HG03520 (cell line): ENCODE data around the gene VTA1.
"Not testable (repeated sequence)": the region's sequence is repeated elsewhere in the genome, so short reads cannot be mapped to it uniquely, and the experiment has no call there.

Experiments used
- ATAC-seq: cut with Tn5 transposase; IDR thresholded peaks from one replicate; pipeline ENCODE4 v1.9.1; 2021; ENCODE audit warnings: mild to moderate bottlenecking, moderate library complexity; ENCODE audit not compliant: unreplicated experiment

Gene VTA1

GRCh38 chr6:142223938-142224337, 76.9 kb downstream of the VTA1 start:
- no peak for ATAC-seq

GRCh38 chr6:142225115-142225514, 78.1 kb downstream of the VTA1 start:
- no peak for ATAC-seq

DNA sequence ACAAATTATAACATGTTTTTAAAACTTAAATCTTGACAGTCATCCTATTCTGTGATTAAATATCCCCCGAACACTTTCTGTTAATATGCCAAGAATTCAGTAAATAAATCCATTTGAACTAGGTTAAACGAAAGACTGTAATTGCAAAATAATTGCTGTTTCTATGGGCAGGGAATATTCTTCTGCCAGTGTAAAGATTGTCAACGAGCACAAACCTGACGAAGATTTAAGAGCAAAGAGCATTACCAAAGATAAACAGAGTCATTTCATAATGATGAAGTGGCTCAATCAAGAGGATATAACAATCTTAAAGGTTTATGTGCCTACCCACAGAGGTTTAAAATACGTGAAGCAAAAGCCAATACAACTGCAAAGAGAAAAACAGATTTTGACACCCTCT, 78.5 kb downstream of the VTA1 start:
- no peak for ATAC-seq

DNA sequence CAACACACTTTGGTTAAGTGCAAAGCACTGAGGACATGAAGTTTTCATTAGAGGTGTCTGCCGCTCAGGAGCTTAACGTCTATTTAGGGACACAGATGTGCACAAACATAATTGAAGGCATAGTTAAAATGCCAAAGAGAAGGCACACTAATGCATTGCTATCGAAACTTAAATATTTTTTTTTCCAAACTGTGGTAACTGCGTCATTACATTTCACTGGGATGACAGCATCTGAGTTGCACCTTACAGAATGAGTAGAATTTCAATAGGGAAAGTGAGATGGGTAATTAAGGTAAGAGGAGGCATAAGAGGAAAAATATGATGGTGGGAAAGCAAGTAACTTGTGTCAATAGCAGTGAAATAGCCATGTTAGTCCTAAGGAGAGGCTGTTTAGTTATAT, 79.7 kb downstream of the VTA1 start:
- no peak for ATAC-seq

GRCh38 chr6:142229518-142230270, 82.6 kb downstream of the VTA1 start:
- not testable (repeated sequence) for ATAC-seq

DNA sequence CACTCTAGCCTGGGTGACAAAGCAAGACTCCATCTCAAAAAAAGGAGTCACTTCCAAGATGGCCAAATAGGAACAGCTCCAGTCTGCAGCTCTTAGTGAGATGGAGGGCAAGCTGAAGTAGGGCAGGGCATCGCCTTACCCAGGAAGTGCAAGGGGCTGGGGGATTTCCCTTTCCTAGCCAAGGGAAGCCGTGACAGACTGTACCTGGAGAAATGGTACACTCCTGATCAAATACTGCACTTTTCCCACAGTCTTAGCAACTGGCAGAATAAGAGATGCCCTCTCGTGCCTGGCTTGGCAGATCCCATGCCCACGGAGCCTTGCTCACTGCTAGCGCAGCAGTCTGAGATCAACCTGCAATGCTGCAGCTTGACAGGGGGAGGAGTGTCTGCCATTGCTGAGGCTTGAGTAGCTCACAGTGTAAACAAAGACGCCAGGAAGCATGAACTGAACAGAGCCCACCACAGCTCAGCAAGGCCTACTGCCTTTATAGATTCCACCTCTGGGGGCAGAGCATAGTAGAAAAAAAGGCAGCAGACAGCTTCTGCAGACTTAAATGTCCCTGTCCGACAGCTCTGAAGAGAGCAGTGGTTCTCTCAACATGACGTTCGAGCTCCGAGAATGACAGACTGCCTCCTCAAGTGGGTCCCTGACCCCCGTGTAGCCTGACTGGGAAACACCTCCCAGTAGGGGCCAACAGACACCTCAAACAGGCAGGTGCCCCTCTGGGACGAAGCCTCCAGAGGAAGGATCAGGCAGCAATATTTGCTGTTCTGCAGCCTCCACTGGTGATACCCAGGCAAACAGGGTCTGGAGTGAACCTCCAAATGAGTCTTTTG, 85.4 kb downstream of the VTA1 start:
- ATAC-seq, result not testable (repeated sequence)

GRCh38 chr6:142233945-142234682, 87.1 kb downstream of the VTA1 start:
- no peak for ATAC-seq

GRCh38 chr6:142235272-142235671, 88.2 kb downstream of the VTA1 start:
- ATAC-seq, result no peak

DNA sequence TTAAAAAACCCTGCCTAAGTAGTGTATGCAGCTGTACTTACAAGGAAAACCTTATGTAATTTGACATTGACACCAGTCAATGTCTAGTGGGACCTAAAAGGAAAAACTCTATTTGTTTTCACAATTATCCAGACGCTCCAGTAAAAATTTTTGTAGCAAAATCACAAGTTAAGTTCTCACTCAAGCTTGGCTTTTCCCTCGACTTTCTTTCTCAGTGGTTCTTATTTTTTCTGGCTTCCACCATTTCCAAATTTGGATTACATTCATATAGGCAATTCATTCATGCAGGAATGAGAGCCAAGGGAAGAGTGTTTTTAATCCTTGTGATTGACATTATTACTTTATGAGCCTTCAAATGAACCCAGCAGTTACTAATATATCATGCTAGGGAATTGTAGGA, 88.7 kb downstream of the VTA1 start:
- ATAC-seq, result no peak

DNA sequence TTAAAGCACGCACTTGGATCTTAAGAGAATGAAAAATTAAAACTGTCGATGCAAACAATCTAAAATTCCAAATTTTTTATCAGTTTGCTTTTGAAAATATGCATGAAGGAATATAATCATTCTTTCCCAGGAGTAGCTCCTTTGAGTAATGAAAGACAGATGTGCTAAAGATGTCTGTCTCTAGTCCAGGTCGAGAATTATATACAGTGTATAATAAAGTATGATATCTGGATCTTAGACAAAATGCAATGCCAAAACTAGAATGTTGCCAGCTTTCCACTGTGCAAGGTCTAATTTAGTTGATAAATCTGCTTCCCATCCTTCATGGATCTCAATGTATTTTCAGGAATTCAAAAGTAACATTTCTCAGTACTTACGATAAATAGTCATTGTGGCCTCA, 89.6 kb downstream of the VTA1 start:
- no peak for ATAC-seq

GRCh38 chr6:142238881-142239280, 91.8 kb downstream of the VTA1 start:
- no peak for ATAC-seq

GRCh38 chr6:142240179-142240578, 93.1 kb downstream of the VTA1 start:
- no peak for ATAC-seq

- no peak for ATAC-seq
Observed at GRCh38 chr6:142241061-142241460, 94.0 kb downstream of the VTA1 start.

DNA sequence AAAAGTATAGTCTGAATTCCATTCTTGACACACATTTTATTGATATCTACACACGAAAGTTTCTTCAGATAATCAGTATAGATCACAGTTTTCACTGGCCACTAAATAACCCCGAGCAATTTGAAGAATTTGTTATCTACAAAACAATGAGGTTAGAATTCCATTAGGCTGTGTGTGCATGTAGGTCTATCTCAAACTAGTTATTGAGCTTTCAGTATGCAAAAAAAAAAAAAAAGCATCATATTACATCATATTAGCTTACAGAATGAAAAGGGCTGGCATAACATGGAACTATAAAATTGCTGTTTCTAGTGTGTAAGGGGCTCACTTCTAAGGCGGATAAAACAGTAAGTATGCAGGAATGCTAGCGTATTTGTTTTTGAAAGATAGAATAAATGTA, 95.2 kb downstream of the VTA1 start:
- no peak for ATAC-seq

- ATAC-seq, result peak; percentile 75
Observed at GRCh38 chr6:142246960-142247359, 99.9 kb downstream of the VTA1 start.

DNA sequence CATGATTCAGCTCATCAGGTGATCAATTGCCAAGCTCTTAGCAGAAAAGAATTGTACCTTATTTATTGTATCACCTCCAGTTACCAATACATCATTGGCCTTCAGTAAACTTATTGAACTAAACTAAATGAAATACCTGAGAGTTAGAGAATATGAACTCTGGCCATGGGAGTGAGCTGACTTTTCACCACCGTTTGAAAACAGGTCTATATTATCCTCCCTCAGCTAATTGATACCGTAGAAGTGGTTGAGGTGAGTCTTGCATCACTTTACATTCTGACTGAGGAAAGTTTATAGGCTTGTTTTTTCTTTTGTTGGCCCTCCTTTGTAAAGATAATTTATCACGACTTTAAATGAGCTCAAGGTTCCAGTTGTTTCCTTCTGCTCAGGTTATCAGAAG, 102.2 kb downstream of the VTA1 start:
- no peak for ATAC-seq

DNA sequence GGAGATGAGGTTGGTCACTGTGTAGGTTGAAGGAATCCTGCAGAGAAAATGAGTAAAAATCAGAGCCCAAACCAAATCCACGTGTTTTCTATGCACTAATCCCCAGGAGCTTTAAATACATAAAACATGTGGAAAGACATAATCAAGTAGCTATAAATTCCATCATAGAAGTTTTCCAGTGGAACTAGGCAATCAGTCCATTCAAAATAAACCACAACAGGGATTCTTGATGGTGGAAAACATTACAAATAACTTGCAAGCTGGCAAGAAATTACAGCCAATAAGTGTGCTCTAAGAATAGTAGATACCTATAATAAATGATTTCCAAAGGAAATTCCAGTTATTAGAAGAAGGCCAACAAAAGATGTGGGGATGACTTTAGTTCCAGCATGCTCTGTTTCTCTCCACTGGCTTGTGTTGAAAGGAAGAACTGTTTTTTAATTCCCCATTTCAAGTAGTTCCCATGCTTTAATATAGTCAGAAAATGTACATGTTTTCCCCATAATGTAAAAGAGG, 104.9 kb downstream of the VTA1 start:
- ATAC-seq, result no peak

DNA sequence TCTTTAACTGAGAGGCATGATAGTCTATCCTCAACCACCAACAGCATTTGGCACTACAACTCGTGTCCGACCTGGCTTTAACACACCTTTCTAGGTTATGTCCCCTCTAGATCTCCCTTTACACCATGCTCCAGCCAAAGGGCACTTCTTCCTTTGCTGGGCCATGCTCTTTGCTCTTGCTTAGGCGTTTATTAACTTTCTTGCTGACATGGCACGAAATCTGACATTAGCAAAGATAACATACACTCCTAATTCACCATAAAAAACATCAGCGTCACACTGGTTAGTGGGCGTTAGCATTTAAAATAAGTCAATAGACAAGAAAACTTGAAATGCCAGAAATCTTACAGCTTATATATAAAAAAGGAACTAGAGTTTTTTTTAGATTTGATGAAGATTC, 107.5 kb downstream of the VTA1 start:
- ATAC-seq, result no peak

DNA sequence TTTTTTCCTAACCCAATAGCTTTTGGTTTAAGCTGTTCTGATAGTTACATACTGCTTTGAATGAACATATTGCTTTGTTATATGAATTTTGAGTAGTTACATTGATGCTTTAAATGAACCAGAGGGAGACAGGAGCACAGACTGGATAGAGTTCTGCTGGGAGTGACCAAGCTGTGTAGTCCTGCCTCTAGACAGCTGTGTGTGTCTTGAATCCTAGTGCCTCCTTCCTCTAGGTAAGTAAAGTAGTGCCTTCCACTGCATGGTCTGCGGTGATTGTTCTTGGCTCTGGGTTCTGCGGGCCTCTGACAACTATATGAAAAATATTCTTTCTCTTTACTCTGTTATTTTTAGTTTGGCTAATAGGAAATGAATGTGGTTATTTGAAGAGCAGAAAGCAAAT, 108.7 kb downstream of the VTA1 start:
- ATAC-seq, result no peak

GRCh38 chr6:142258305-142258704, 111.2 kb downstream of the VTA1 start:
- no peak for ATAC-seq

DNA sequence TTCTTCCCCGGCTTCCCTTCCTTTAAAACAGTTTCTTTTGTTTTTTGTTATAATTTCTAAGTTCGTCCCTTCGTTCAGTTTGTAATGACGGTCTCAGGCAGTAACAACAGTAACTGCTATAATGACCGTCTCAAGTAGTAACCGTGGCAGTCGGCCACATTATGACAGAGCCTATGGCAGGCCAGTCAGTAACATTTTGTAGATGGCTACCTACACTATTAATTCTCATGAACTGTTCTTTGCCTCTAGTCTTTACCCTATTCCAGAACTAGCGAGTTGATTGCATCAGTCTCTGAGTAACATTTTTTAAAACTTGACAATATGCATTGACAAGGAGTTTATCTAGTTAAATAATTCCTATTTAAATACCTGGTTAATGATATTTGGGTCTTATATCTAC, 111.7 kb downstream of the VTA1 start:
- ATAC-seq, result no peak
